Peyer's patch (tissue), 4 donors: Measurements from ENCODE around the gene BCL2L14. TPM values are rescaled to one million over a fixed set of nuclear protein-coding genes. Genes with fewer than 3 reads are reported as not detected.

Source experiments
- DNase-seq, 3 donors: peaks; one replicate each; pipeline ENCODE4 v3.0.0-alpha.2; 2017 to 2019
- H3K27ac ChIP-seq, 4 donors: fragments of 200-600 bp; sonication (generic); one replicate each; pipeline ENCODE4 v1.5.1; 2016 to 2019
- H3K27me3 ChIP-seq, 2 donors: fragments of 200-600 bp; sonication (generic); one replicate each; pipeline ENCODE4 v1.5.1; 2019
- H3K36me3 ChIP-seq, 3 donors: fragments of 200-600 bp; sonication (generic); one replicate each; pipeline ENCODE4 v1.5.1; 2016 to 2019
- H3K4me1 ChIP-seq, 4 donors: fragments of 200-600 bp; sonication (generic); one replicate each; pipeline ENCODE4 v1.5.1; 2016 to 2019
- H3K4me3 ChIP-seq, 4 donors: fragments of 200-600 bp; sonication (generic); 1 replicate in 3 of 4; 2 replicates in 1 of 4; pipeline ENCODE4 v1.5.1; 2016 to 2019; ENCODE audit warnings: mild to moderate bottlenecking in 1 of 4
- H3K9me3 ChIP-seq, 4 donors: fragments of 200-600 bp; sonication (generic); one replicate each; pipeline ENCODE4 v1.5.1; 2016 to 2019; ENCODE audit warnings: mild to moderate bottlenecking in 1 of 4
- POLR2A ChIP-seq, 2 donors: fragments of 450-650 bp; IDR thresholded peaks; one replicate each; pipeline ENCODE4 v1.5.1; 2017; ENCODE audit warnings: antibody characterized with exemption in 2 of 2, mild to moderate bottlenecking in 2 of 2, moderate library complexity in 2 of 2
- total RNA-seq, 4 donors: library from RNA; depleted of rRNA; stranded (reverse); fragments of >200 nt; gene quantifications; one replicate each; pipeline ENCODE4 v1.1.0, GENCODE V29; 2016
- TF ChIP-seq, protein P1 (sequence below), 6 experiments: fragments of 450-650 bp in 4 of 6; fragments of 200-600 bp in 2 of 6; sonication (generic) in 1 of 6; IDR thresholded peaks; one replicate each; pipeline ENCODE4 v1.5.1; 2017 to 2019; ENCODE audit warnings: antibody characterized with exemption in 6 of 6, mild to moderate bottlenecking in 3 of 6, moderate library complexity in 1 of 6

Gene BCL2L14
- 100 to 1,000 TPM in 1 of 4 donors, 10 to 100 TPM in 3; 69.3 to 101 (median 87.7) TPM for total RNA-seq

GRCh38 chr12:12070674-12071656 lies at the start of gene BCL2L14:
TSS of gene BCL2L14 (plus strand) at chr12:12070939. CDS start at chr12:12079306, 8,367 bp downstream.
- Histone ChIP-seq H3K4me1 (peaks cover 0 to 7% (median 0%) of the 10 kb centered on the region in 4 donors), H3K27ac (peak within 1 kb of the TSS in 3 of 4 donors; percentile 63 to 89 (median 82)), H3K36me3 (no peaks in the 10 kb centered on the region), H3K27me3 (no peaks in the 10 kb centered on the region), H3K9me3 (no peaks in the 10 kb centered on the region), H3K4me3 (peak within 1 kb of the TSS; percentile 8 to 55 (median 28))
- TF ChIP-seq, protein P1, sequence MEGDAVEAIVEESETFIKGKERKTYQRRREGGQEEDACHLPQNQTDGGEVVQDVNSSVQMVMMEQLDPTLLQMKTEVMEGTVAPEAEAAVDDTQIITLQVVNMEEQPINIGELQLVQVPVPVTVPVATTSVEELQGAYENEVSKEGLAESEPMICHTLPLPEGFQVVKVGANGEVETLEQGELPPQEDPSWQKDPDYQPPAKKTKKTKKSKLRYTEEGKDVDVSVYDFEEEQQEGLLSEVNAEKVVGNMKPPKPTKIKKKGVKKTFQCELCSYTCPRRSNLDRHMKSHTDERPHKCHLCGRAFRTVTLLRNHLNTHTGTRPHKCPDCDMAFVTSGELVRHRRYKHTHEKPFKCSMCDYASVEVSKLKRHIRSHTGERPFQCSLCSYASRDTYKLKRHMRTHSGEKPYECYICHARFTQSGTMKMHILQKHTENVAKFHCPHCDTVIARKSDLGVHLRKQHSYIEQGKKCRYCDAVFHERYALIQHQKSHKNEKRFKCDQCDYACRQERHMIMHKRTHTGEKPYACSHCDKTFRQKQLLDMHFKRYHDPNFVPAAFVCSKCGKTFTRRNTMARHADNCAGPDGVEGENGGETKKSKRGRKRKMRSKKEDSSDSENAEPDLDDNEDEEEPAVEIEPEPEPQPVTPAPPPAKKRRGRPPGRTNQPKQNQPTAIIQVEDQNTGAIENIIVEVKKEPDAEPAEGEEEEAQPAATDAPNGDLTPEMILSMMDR (IDR thresholded peaks at IDR 0.05), result peak in 3 of 6 experiments; percentile 20 to 26 (median 24)
- peak in 1 of 2 donors; percentile 52 for TF ChIP-seq POLR2A (IDR thresholded peaks at IDR 0.05)
- peak in 1 of 3 donors; percentile 66 for DNase-seq

DNA sequence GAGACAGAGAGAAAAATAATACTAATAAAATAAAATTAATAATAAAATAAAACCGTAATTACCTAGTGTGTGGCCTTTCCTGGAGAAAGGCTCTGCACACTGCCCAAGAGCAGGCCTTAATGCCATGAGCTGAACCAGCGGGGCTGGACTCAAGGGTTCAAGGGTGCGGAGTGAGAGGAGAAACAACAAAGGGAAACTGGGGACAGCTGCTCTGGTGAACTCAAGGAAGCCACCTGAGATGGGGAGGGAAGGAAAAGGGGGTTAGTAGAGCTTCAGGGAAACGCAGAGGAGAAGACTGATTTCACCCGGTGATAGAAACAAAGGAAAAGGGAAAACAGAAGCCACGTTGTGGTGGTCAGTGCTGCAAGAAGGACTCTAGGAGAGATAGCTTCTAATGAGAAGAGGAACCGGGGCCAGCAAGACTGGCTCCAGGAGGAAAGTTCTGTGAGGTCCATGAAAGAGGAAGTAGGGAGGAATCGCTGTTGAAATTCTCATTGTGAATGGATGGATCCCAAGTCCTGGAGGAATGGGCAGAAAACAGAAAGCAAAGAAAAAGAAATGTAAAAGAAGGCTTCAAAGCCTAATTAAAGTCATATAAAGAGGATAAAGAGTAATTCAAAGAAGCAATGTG lies 48.3 kb upstream of the BCL2L14 start:
- TF ChIP-seq POLR2A (IDR thresholded peaks at IDR 0.05), result no peak
- TF ChIP-seq, protein P1 (IDR thresholded peaks at IDR 0.05), result no peak
- H3K27ac ChIP-seq, result no peak overlapping the region
- no peak for DNase-seq
- H3K4me1 ChIP-seq, result peaks cover 0 to 15% (median 8%) of the 10 kb centered on the region in 4 donors
- H3K27me3 ChIP-seq, result no peaks in the 10 kb centered on the region
- no peaks in the 10 kb centered on the region for H3K36me3 ChIP-seq
- H3K9me3 ChIP-seq, result no peaks in the 10 kb centered on the region
- H3K4me3 ChIP-seq, result no peak overlapping the region

DNA sequence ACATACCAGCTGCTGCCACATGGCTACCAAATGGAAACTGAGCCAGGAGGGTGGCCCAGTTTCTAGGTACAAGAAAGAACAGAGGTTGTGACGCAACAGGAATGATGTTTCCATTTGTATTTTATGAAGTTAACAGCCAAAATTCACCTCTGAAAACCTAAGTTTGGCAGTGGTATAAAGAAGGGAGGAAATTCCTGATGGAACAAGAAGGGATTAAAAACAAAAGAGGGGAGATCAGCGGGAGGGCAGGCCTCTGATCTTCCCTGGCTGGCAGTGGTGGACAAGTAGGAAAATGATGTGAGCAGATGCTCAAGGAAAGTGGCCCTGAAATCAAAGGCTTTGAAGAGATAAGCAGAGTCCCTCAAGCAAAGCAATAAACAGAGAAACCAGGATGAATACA lies 47.3 kb upstream of the BCL2L14 start:
- DNase-seq, result no peak
- H3K4me3 ChIP-seq, result no peak overlapping the region
- no peaks in the 10 kb centered on the region for H3K27me3 ChIP-seq
- no peaks in the 10 kb centered on the region for H3K9me3 ChIP-seq
- H3K36me3 ChIP-seq, result no peaks in the 10 kb centered on the region
- no peak overlapping the region for H3K27ac ChIP-seq
- TF ChIP-seq POLR2A (IDR thresholded peaks at IDR 0.05), result no peak
- TF ChIP-seq, protein P1 (IDR thresholded peaks at IDR 0.05), result no peak
- H3K4me1 ChIP-seq, result peaks cover 0 to 15% (median 8%) of the 10 kb centered on the region in 4 donors

GRCh38 chr12:12024911-12025682 lies 45.6 kb upstream of the BCL2L14 start:
- peak in 1 of 3 donors; percentile 50 for DNase-seq
- no peaks in the 10 kb centered on the region for H3K36me3 ChIP-seq
- no peak for TF ChIP-seq POLR2A (IDR thresholded peaks at IDR 0.05)
- TF ChIP-seq, protein P1 (IDR thresholded peaks at IDR 0.05), result no peak
- H3K4me1 ChIP-seq, result peaks cover 0 to 15% (median 8%) of the 10 kb centered on the region in 4 donors
- no peak overlapping the region for H3K4me3 ChIP-seq
- no peaks in the 10 kb centered on the region for H3K9me3 ChIP-seq
- H3K27me3 ChIP-seq, result no peaks in the 10 kb centered on the region
- peak overlapping the region in 1 of 4 donors; percentile 27 for H3K27ac ChIP-seq

GRCh38 chr12:12025799-12026386 lies 44.8 kb upstream of the BCL2L14 start:
- TF ChIP-seq, protein P1 (IDR thresholded peaks at IDR 0.05), result no peak
- no peak for TF ChIP-seq POLR2A (IDR thresholded peaks at IDR 0.05)
- H3K4me1 ChIP-seq, result peaks cover 0 to 15% (median 8%) of the 10 kb centered on the region in 4 donors
- no peaks in the 10 kb centered on the region for H3K36me3 ChIP-seq
- H3K4me3 ChIP-seq, result no peak overlapping the region
- peak in 1 of 3 donors; percentile 61 for DNase-seq
- H3K9me3 ChIP-seq, result no peaks in the 10 kb centered on the region
- peak overlapping the region in 2 of 4 donors; percentile 24 to 32 for H3K27ac ChIP-seq
- H3K27me3 ChIP-seq, result no peaks in the 10 kb centered on the region
